HepG2 (cell line): ENCODE measurements around the gene SLC8B1. TPM values are rescaled to one million over a fixed set of nuclear protein-coding genes. Genes with fewer than 3 reads are reported as not detected.

ENCODE experiments used
- ATAC-seq: fragments of 200-7000 bp; cut with Tn5 transposase; 3 replicates; pipeline ENCODE4 v1.9.1; 2020; ENCODE audit warnings: mild to moderate bottlenecking, moderate library complexity
- BruUV-seq: library from RNA; stranded (reverse); fragments of 400-500 nt; replicated peaks from 2 replicates; lab custom pipeline; 2021; lab: Mats Ljungman, UMichigan
- CTCF ChIA-PET: fragments of 300-600 bp; formaldehyde crosslinking; extraction: SDS; loops from one replicate; lab custom pipeline; 2021; ENCODE audit warnings: low total read pairs, inconsistent platforms, low intra/inter-chr PET ratio; lab: Yijun Ruan, JAX
- POLR2A ChIA-PET: fragments of 350-600 bp; sonication (Branson Sonifier 250); formaldehyde crosslinking; loops from one replicate; lab custom pipeline; 2020; ENCODE audit warnings: antibody characterized with exemption, inconsistent platforms; lab: Yijun Ruan, JAX
- DNase-seq: peaks from one replicate; pipeline ENCODE4 v3.0.0-alpha.2; 2015; ENCODE audit warnings: low spot score
- FAIRE-seq: peaks from 3 replicates; lab custom pipeline; 2011; peaks lifted over from hg19 to GRCh38; lab: Jason Lieb, UNC
- H2AFZ ChIP-seq: one replicate; pipeline ENCODE4 v1.6.1; 2011; ENCODE audit warnings: low read length, inconsistent platforms
- H3K27ac ChIP-seq: fragments of 300-600 bp; 3 replicates; pipeline ENCODE4 v1.8.0; 2011; ENCODE audit warnings: mixed run types, mild to moderate bottlenecking, mixed read lengths, low read length, inconsistent platforms; ENCODE audit not compliant: insufficient read depth; ENCODE audit errors: extremely low read length
- H3K27me3 ChIP-seq, 2 experiments: fragments of 200-600 bp in 1 of 2; 2 replicates in 1 of 2; 3 replicates in 1 of 2; pipeline versions ENCODE4 v1.6.0 to v1.8.0; 2011; ENCODE audit warnings: low read length in 2 of 2, mild to moderate bottlenecking in 2 of 2, moderate library complexity in 2 of 2, inconsistent platforms in 1 of 2; ENCODE audit not compliant: insufficient read depth in 2 of 2, control insufficient read depth in 1 of 2
- H3K36me3 ChIP-seq, 2 experiments: fragments of 200-600 bp in 1 of 2; replicated peaks in 1 of 2; 2 replicates in 1 of 2; 3 replicates in 1 of 2; pipeline versions ENCODE4 v1.5.1 to v1.8.0; 2011; ENCODE audit warnings: low read length in 2 of 2, inconsistent platforms in 1 of 2; ENCODE audit not compliant: insufficient read depth in 2 of 2, control insufficient read depth in 1 of 2
- H3K4me1 ChIP-seq: 2 replicates; pipeline ENCODE4 v1.5.1; 2012; ENCODE audit warnings: low read length, inconsistent platforms; ENCODE audit not compliant: insufficient read depth
- H3K4me2 ChIP-seq: 2 replicates; pipeline ENCODE4 v1.6.0; 2011; ENCODE audit warnings: low read depth, low read length, inconsistent platforms
- H3K4me3 ChIP-seq, 3 experiments: fragments of 200-600 bp in 1 of 3; sonication (generic), shearing (Covaris generic) in 1 of 3; replicated peaks in 1 of 3; 2 replicates each; pipeline ENCODE4 v1.5.1; 2011 to 2016; ENCODE audit warnings: low read length in 3 of 3, inconsistent platforms in 2 of 3, low read depth in 2 of 3, mild to moderate bottlenecking in 2 of 3, control low read depth in 1 of 3, mixed read lengths in 1 of 3; ENCODE audit not compliant: insufficient read depth in 1 of 3
- H3K79me2 ChIP-seq: one replicate; pipeline ENCODE4 v1.6.1; 2011; ENCODE audit warnings: low read length, inconsistent platforms; ENCODE audit not compliant: insufficient read depth
- H3K9ac ChIP-seq: 2 replicates; pipeline ENCODE4 v1.6.0; 2011; ENCODE audit warnings: mild to moderate bottlenecking, low read depth, low read length, inconsistent platforms; ENCODE audit not compliant: insufficient read depth
- H3K9me3 ChIP-seq: 2 replicates; pipeline ENCODE4 v1.5.1; 2012; ENCODE audit warnings: mild to moderate bottlenecking, low read length
- H4K20me1 ChIP-seq: 2 replicates; pipeline ENCODE4 v1.6.0; 2011; ENCODE audit warnings: inconsistent platforms, mild to moderate bottlenecking, low read length, moderate library complexity; ENCODE audit not compliant: insufficient read depth
- CCDC6 ChIP-seq: sonication (generic); formaldehyde crosslinking; IDR thresholded peaks from 2 replicates; pipeline ENCODE4 v1.8.1; 2022; ENCODE audit warnings: mild to moderate bottlenecking, missing genetic modification reagents, moderate library complexity
- ERF ChIP-seq: IDR thresholded peaks from 2 replicates; pipeline ENCODE4 v1.6.1; 2018; ENCODE audit warnings: missing biosample characterization, missing genetic modification reagents
- FOXC1 ChIP-seq: sonication (generic); formaldehyde crosslinking; IDR thresholded peaks from 2 replicates; pipeline ENCODE4 v1.8.0; 2022; ENCODE audit warnings: mild to moderate bottlenecking, missing genetic modification reagents, borderline replicate concordance
- KAT7 ChIP-seq: IDR thresholded peaks from 2 replicates; pipeline ENCODE4 v1.6.1; 2018; ENCODE audit warnings: borderline replicate concordance, missing compliant biosample characterization
- KLF11 ChIP-seq: IDR thresholded peaks from 2 replicates; pipeline ENCODE4 v1.6.1; 2016; ENCODE audit warnings: missing compliant biosample characterization
- PRPF4 ChIP-seq: fragments of 200-400 bp; formaldehyde crosslinking; IDR thresholded peaks from 2 replicates; pipeline ENCODE4 v1.6.1; 2016; ENCODE audit warnings: low read length, low read depth; ENCODE audit not compliant: poor library complexity, severe bottlenecking
- PTBP1 ChIP-seq: fragments of 200-400 bp; formaldehyde crosslinking; IDR thresholded peaks from 2 replicates; pipeline ENCODE4 v1.6.1; 2018; ENCODE audit warnings: low read length, low read depth; ENCODE audit not compliant: poor library complexity, severe bottlenecking
- SIN3B ChIP-seq: fragments of 150-350 bp; IDR thresholded peaks from 2 replicates; pipeline ENCODE4 v1.6.1; 2014; ENCODE audit warnings: low read length
- SIX4 ChIP-seq: sonication (generic); formaldehyde crosslinking; IDR thresholded peaks from 2 replicates; pipeline ENCODE4 v1.4.0; 2020; ENCODE audit warnings: missing genetic modification reagents
- SMARCC2 ChIP-seq: fragments of 450-650 bp; IDR thresholded peaks from 2 replicates; pipeline ENCODE4 v1.6.1; 2017; ENCODE audit warnings: antibody characterized with exemption, mild to moderate bottlenecking
- SMC3 ChIP-seq: IDR thresholded peaks from 2 replicates; pipeline ENCODE4 v1.6.1; 2011; ENCODE audit warnings: low read length, improper control_type of control experiment
- SRF ChIP-seq: IDR thresholded peaks from 2 replicates; pipeline ENCODE4 v1.6.1; 2011; ENCODE audit warnings: mild to moderate bottlenecking, low read depth, low read length, moderate library complexity
- TEAD3 ChIP-seq: optimal IDR thresholded peaks from 2 replicates; pipeline ENCODE3; 2016; ENCODE audit warnings: borderline replicate concordance
- ZBTB4 ChIP-seq: sonication (generic); formaldehyde crosslinking; IDR thresholded peaks from 2 replicates; pipeline ENCODE4 v1.4.0; 2020; ENCODE audit warnings: missing genetic modification reagents, mild to moderate bottlenecking, borderline replicate concordance
- ZNF17 ChIP-seq: sonication (generic); formaldehyde crosslinking; IDR thresholded peaks from 2 replicates; pipeline ENCODE4 v1.5.0; 2020; ENCODE audit warnings: mild to moderate bottlenecking, missing genetic modification reagents
- ZNF766 ChIP-seq: sonication (generic); formaldehyde crosslinking; IDR thresholded peaks from 2 replicates; pipeline ENCODE4 v1.5.0; 2020; ENCODE audit warnings: missing genetic modification reagents, borderline replicate concordance
- ZNF839 ChIP-seq: sonication (generic); formaldehyde crosslinking; IDR thresholded peaks from 2 replicates; pipeline ENCODE4 v1.4.0; 2020; ENCODE audit warnings: missing genetic modification reagents, mild to moderate bottlenecking, borderline replicate concordance
- ZXDC ChIP-seq: sonication (generic); formaldehyde crosslinking; IDR thresholded peaks from 2 replicates; pipeline ENCODE4 v1.5.0; 2020; ENCODE audit warnings: mild to moderate bottlenecking, missing genetic modification reagents
- ZZZ3 ChIP-seq: sonication (generic); formaldehyde crosslinking; IDR thresholded peaks from 2 replicates; pipeline ENCODE4 v1.4.0; 2020; ENCODE audit warnings: missing genetic modification reagents, mild to moderate bottlenecking, borderline replicate concordance
- WGBS: methylation state at CpG from one replicate; pipeline ENCODE4 v1.1.6; 2017; ENCODE audit warnings: low lambda C conversion rate; 5-methylcytosine and 5-hydroxymethylcytosine counted together
- in situ Hi-C: cut with HindIII; loops from 2 replicates; pipeline ENCODE4 v1.10.0; 2017; ENCODE audit warnings: low pct_unique_long_range_greater_than_20kb; ENCODE audit not compliant: extremely low pct_ligation_motif_present
- intact Hi-C: fragments of 100-400 bp; cut with micrococcal nuclease; formaldehyde crosslinking; loops from one replicate; pipeline ENCODE4 v1.10.0; 2022; ENCODE audit not compliant: unreplicated experiment
- polyA plus RNA-seq, 8 experiments: library from polyadenylated mRNA; depleted of rRNA in 3 of 8; stranded (reverse) in 7 of 8; unstranded in 1 of 8; fragments of >200 nt; fragmentation: Illumina TruSeq in 4 of 8; extraction: Trizol in 4 of 8; gene quantifications; 2 replicates each; pipeline versions ENCODE4 v1.2.1 to v1.2.3, GENCODE V29; 2011 to 2016; ENCODE audit warnings: low read depth in 4 of 8, missing spikeins in 1 of 8, mixed read lengths in 1 of 8; ENCODE audit not compliant: insufficient read depth in 1 of 8
- total RNA-seq, 5 experiments: library from RNA; depleted of rRNA; stranded (reverse); fragments of >200 nt; fragmentation: Illumina TruSeq; extraction: Trizol; gene quantifications; 2 replicates each; pipeline ENCODE4 v1.2.3, GENCODE V29; 2016; ENCODE audit warnings: low read depth in 1 of 5

The SLC8B1 gene
- total and polyA plus RNA-seq, 2 of the 13 experiments (the other 11 are each of a cell fraction or from before 2014, with no cell fraction given) = 6.8 to 8.0 TPM

- POLR2A ChIA-PET = interaction anchor here (1.8 kb wide), 1 partner anchor 24 kb away, joined by 14 read pairs; the partner anchor contains the start of gene SLC8B1
- DNase-seq = no peak
- H3K27me3 ChIP-seq = no peaks in the 10 kb centered on the region; a peak in 1 of 5 replicates
- CTCF ChIA-PET = interaction anchor here (0.5 to 0.8 kb wide), 2 partner anchors 47 to 134 kb away, joined by 3 read pairs; no protein-coding TSS in a partner anchor
- peak overlapping the region; percentile 80 to 94 (median 86) for H3K4me3 ChIP-seq
- H3K4me1 ChIP-seq = peaks cover 37% of the 10 kb centered on the region
- H3K36me3 ChIP-seq = peaks cover 0 to 1% of the 10 kb centered on the region in 2 experiments; a peak in 1 of 5 replicates
- peak overlapping the region; percentile 86 for H3K4me2 ChIP-seq
- peak overlapping the region; percentile 38 for H3K27ac ChIP-seq
- H3K79me2 ChIP-seq = no peaks in the 10 kb centered on the region
- peak overlapping the region; percentile 73 for H3K9ac ChIP-seq
- BruUV-seq = no TSS peak
- H4K20me1 ChIP-seq = peaks cover 7% of the 10 kb centered on the region
- H3K9me3 ChIP-seq = no peaks in the 10 kb centered on the region
- peak; percentile 6 for ATAC-seq
- in situ Hi-C loops = loop anchor here (10.0 kb wide), 1 partner anchor 165 kb away; no protein-coding TSS in a partner anchor
- 41% methylated on average over 6 of the region's 11 CpGs for WGBS
- no peak for FAIRE-seq
- no peak overlapping the region for H2AFZ ChIP-seq
- intact Hi-C loops = loop anchor here (1.0 to 5.0 kb wide), 2 partner anchors 47 to 157 kb away; no protein-coding TSS in a partner anchor
- TF ChIP-seq ZXDC (CRISPR knock-in tag) (no peak), PRPF4 (no peak), ZBTB4 (CRISPR knock-in tag) (0 out of 2 replicates have a peak, but pooled peaks have one; percentile 50), ZNF839 (CRISPR knock-in tag) (peak; percentile 14; the same call in 1 of the 2 replicates), KLF11 (CRISPR knock-in tag) (no peak), CCDC6 (no peak), TEAD3 (CRISPR knock-in tag) (no peak), SRF (no peak), ERF (CRISPR knock-in tag) (no peak), ZZZ3 (CRISPR knock-in tag) (no peak), ZNF17 (CRISPR knock-in tag) (no peak), SIN3B (no peak), SMC3 (no peak), KAT7 (CRISPR knock-in tag) (no peak), PTBP1 (no peak), ZNF766 (CRISPR knock-in tag) (no peak), FOXC1 (CRISPR knock-in tag) (peak; percentile 2; the same call in 1 of the 2 replicates), SMARCC2 (no peak), SIX4 (CRISPR knock-in tag) (no peak)
These were observed 24.4 kb upstream of the SLC8B1 start for GRCh38 chr12:113359133-113359938.
